ENCODE data around the gene GNPNAT1.

- TF ChIP-seq CTCF (conservative IDR thresholded peaks at IDR 0.05; ENCODE audit: low read depth, low read length) (no peak), EZH2phosphoT487 (IDR thresholded peaks at IDR 0.05; ENCODE audit: borderline replicate concordance, low read length) (no peak), EZH2 (IDR thresholded peaks at IDR 0.05; ENCODE audit: low read length, unreplicated experiment) (no peak)
Measured at GRCh38 chr14:52798826-52799225, 7.4 kb upstream of the GNPNAT1 start.

All from PC-3 (cell line).